K562 (cell line): Measurements from ENCODE around the gene FITM1. TPM values are rescaled to one million over a fixed set of nuclear protein-coding genes. Genes with fewer than 3 reads are reported as not detected.
A peak's percentile ranks its signal among the peaks of the same experiment; 100 is the strongest.

Experiments used
- ARID2 ChIP-seq: fragments of 450-650 bp; IDR thresholded peaks from 2 replicates; pipeline ENCODE4 v1.6.1; 2017; ENCODE audit warnings: antibody characterized with exemption, mild to moderate bottlenecking
- ARNT ChIP-seq, 2 experiments: fragments of 450-650 bp; IDR thresholded peaks; 2 replicates each; pipeline ENCODE4 v1.6.1; 2016; ENCODE audit warnings: mild to moderate bottlenecking in 1 of 2
- ATF1 ChIP-seq, 2 experiments: fragments of 450-650 bp in 1 of 2; IDR thresholded peaks; 2 replicates each; pipeline ENCODE4 v1.6.1; 2016; ENCODE audit warnings: missing compliant biosample characterization in 1 of 2, missing genetic modification characterization in 1 of 2
- CBX1 ChIP-seq: sonication (generic); IDR thresholded peaks from 2 replicates; pipeline ENCODE4 v1.6.1; 2016; ENCODE audit warnings: antibody characterized with exemption, low read depth, mild to moderate bottlenecking
- CEBPB ChIP-seq: fragments of 450-650 bp; IDR thresholded peaks from 2 replicates; pipeline ENCODE4 v1.6.1; 2016; ENCODE audit warnings: missing genetic modification characterization, missing compliant biosample characterization
- E2F6 ChIP-seq, 2 experiments: IDR thresholded peaks; 2 replicates each; pipeline ENCODE4 v1.6.1; 2011; ENCODE audit warnings: borderline replicate concordance in 1 of 2, control low read depth in 1 of 2, low read depth in 1 of 2, low read length in 1 of 2, mild to moderate bottlenecking in 1 of 2, mixed read lengths in 1 of 2, moderate library complexity in 1 of 2; ENCODE audit not compliant: insufficient read depth in 1 of 2, insufficient read length in 1 of 2, poor library complexity in 1 of 2, severe bottlenecking in 1 of 2; ENCODE audit errors: extremely low read depth in 1 of 2
- ESRRA ChIP-seq: fragments of 450-650 bp; IDR thresholded peaks from 2 replicates; pipeline ENCODE4 v1.6.1; 2014; ENCODE audit warnings: low read depth, mild to moderate bottlenecking, moderate library complexity, borderline replicate concordance
- HDAC1 ChIP-seq, 2 experiments: fragments of 450-650 bp; IDR thresholded peaks; 2 replicates each; pipeline ENCODE4 v1.6.1; 2016 to 2017; ENCODE audit warnings: inconsistent platforms in 1 of 2, mild to moderate bottlenecking in 1 of 2, moderate library complexity in 1 of 2
- HNRNPLL ChIP-seq: fragments of 200-400 bp; formaldehyde crosslinking; IDR thresholded peaks from 2 replicates; pipeline ENCODE4 v1.6.1; 2017; ENCODE audit warnings: low read length, low read depth, mild to moderate bottlenecking; ENCODE audit not compliant: poor library complexity, severe bottlenecking
- KAT7 ChIP-seq: sonication (generic); formaldehyde crosslinking; IDR thresholded peaks from 2 replicates; pipeline ENCODE4 v1.8.0; 2022; ENCODE audit warnings: missing genetic modification reagents, mild to moderate bottlenecking, borderline replicate concordance
- MBD2 ChIP-seq: sonication (generic); IDR thresholded peaks from 2 replicates; pipeline ENCODE4 v1.6.1; 2016; ENCODE audit warnings: low read depth, borderline replicate concordance
- MEIS2 ChIP-seq: fragments of 450-650 bp; IDR thresholded peaks from 2 replicates; pipeline ENCODE4 v1.6.1; 2014; ENCODE audit warnings: mild to moderate bottlenecking; ENCODE audit not compliant: partially characterized antibody
- MYBL2 ChIP-seq, 2 experiments: fragments of 450-650 bp in 1 of 2; sonication (generic) in 1 of 2; formaldehyde crosslinking in 1 of 2; IDR thresholded peaks; 2 replicates each; pipeline versions ENCODE4 v1.6.1 to v1.8.1; 2017 to 2022; ENCODE audit warnings: borderline replicate concordance in 1 of 2, inconsistent platforms in 1 of 2, low read depth in 1 of 2, mild to moderate bottlenecking in 1 of 2, missing genetic modification reagents in 1 of 2, moderate library complexity in 1 of 2
- NEUROD1 ChIP-seq: fragments of 150-350 bp; IDR thresholded peaks from 2 replicates; pipeline ENCODE4 v1.6.1; 2014; ENCODE audit warnings: borderline replicate concordance, low read length, low read depth; ENCODE audit not compliant: partially characterized antibody
- PKNOX1 ChIP-seq: fragments of 450-650 bp; IDR thresholded peaks from 2 replicates; pipeline ENCODE4 v1.6.1; 2016
- RAD21 ChIP-seq, 2 experiments: fragments of 250-450 bp in 1 of 2; fragments of 450-650 bp in 1 of 2; sonication (Bioruptor Pico) in 1 of 2; formaldehyde crosslinking in 1 of 2; IDR thresholded peaks in 1 of 2; conservative IDR thresholded peaks in 1 of 2; 2 replicates each; pipeline versions ENCODE4 v1.4.0 to v1.8.0; 2020 to 2022; ENCODE audit warnings: mild to moderate bottlenecking in 2 of 2, moderate library complexity in 1 of 2
- TEAD1 ChIP-seq, 2 experiments: fragments of 450-650 bp in 1 of 2; sonication (generic) in 1 of 2; formaldehyde crosslinking; IDR thresholded peaks; 2 replicates each; pipeline versions ENCODE4 v1.4.0 to v1.8.0; 2020 to 2022; ENCODE audit warnings: mild to moderate bottlenecking in 2 of 2, missing genetic modification reagents in 1 of 2
- THAP12 ChIP-seq: fragments of 250-450 bp; sonication (Bioruptor Pico); IDR thresholded peaks from 2 replicates; pipeline ENCODE4 v1.9.0; 2021; ENCODE audit warnings: mild to moderate bottlenecking, inconsistent platforms
- ZBTB7A ChIP-seq: IDR thresholded peaks from 2 replicates; pipeline ENCODE4 v1.6.1; 2011; ENCODE audit warnings: low read depth, mild to moderate bottlenecking, low read length, moderate library complexity, borderline replicate concordance; ENCODE audit not compliant: control insufficient read depth
- ZNF583 ChIP-seq: fragments of 250-450 bp; sonication (Bioruptor Pico); IDR thresholded peaks from 2 replicates; pipeline ENCODE4 v1.4.0; 2020
- polyA plus RNA-seq, 8 experiments: library from polyadenylated mRNA; depleted of rRNA in 4 of 8; stranded (reverse) in 5 of 8; unstranded in 3 of 8; fragments of >200 nt; fragmentation: Nextera tagmentation in 2 of 8; fragmentation: Illumina TruSeq in 1 of 8; extraction: Ambion mirVana in 2 of 8; extraction: Trizol in 1 of 8; gene quantifications; 2 replicates each; pipeline versions ENCODE4 v1.2.1 to v1.2.3, GENCODE V29; 2011 to 2014; ENCODE audit warnings: inconsistent platforms in 1 of 8, missing spikeins in 1 of 8
- total RNA-seq, 7 experiments: library from RNA; depleted of rRNA in 6 of 7; stranded (reverse); fragments of >200 nt in 6 of 7; fragmentation: Illumina TruSeq in 2 of 7; extraction: Trizol in 2 of 7; gene quantifications; 2 replicates each; pipeline versions ENCODE4 v1.2.1 to v1.2.3, GENCODE V29; 2011 to 2021; ENCODE audit warnings: low replicate concordance in 1 of 7

FITM1 gene
- total and polyA plus RNA-seq, 9 of the 15 experiments (the other 6 are each of a cell fraction or from before 2014, with no cell fraction given), result 0.09 to 0.20 TPM; not detected in 7

DNA sequence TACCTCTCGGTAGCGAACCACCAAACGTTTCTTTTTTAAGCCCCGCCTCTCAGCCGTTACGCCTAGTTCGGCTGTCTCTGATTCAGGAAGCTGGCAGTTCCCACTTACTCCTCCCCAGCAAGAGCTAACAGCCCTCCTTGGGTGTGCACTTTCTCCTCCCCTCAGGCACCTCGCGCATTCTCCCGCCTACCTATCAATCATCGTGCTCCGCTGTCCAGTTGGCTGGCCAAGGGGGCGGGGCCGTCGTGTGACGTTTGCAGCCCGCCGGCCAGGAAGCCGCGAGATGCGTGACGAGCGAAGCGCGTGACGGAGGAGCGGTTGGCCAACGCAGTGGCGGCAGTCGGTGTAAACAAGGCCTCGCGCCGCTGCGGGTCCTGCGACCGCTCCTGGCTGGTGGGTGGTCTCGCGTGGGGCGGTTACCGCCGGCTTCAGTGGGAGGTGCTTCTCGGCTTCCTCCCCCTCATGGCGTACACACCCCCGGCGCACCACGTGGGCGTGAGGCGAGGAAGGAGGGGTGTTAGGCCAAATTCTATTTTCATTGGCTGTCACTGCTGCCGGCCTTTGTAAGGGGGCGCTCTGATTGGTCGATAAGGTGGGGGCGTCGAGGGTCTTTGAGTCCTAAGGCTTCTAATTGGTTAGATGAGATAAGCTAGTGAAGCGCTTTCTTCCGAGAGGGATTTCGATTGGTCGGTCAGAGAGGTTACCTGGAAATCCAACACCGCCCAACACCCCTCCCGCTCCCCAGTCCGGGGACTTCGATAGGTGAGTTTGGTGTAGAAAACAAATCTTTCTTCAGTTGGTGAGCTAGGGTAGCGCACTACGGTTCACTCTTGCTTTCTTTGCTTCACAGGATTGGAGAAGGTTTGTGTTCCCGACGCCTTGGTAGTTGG lies 15.7 kb upstream of the FITM1 start, which contains the start of the genes DCAF11 and NRL (continued):
- TF ChIP-seq HDAC1 (IDR thresholded peaks at IDR 0.05) (peak in 1 of 2 experiments; percentile 98; a peak in 2 of 4 replicates), RAD21 (CRISPR knock-in tag; conservative IDR thresholded peaks at IDR 0.05 in 1 of 2, IDR thresholded peaks at IDR 0.05 in 1 of 2) (no peak), ATF1 (CRISPR knock-in tag; IDR thresholded peaks at IDR 0.05) (peak; percentile 71; the same call in 1 of the 2 replicates), ATF1 (tag; IDR thresholded peaks at IDR 0.05) (peak; percentile 98), ARID2 (no peak), THAP12 (0 out of 2 replicates have a peak, but pooled peaks have one; percentile 18), ZNF583 (CRISPR knock-in tag) (no peak), MBD2 (peak; percentile 96), PKNOX1 (peak; percentile 99), HNRNPLL (peak; percentile 97), NEUROD1 (peak; percentile 94), KAT7 (CRISPR knock-in tag) (peak; percentile 14; the same call in 1 of the 2 replicates), CEBPB (tag) (peak; percentile 72), MEIS2 (peak; percentile 99), E2F6 (IDR thresholded peaks at IDR 0.05; ENCODE audit: borderline replicate concordance in 1 of 2, extremely low read depth in 1 of 2, insufficient read depth in 1 of 2, insufficient read length in 1 of 2, low read depth in 1 of 2, low read length in 1 of 2, poor library complexity in 1 of 2, severe bottlenecking in 1 of 2) (peak in 1 of 2 experiments; percentile 75), ESRRA (peak; percentile 10; the same call in 1 of the 2 replicates), MYBL2 (IDR thresholded peaks at IDR 0.05; ENCODE audit: low read depth) (peak; percentile 82), MYBL2 (CRISPR knock-in tag; IDR thresholded peaks at IDR 0.05; ENCODE audit: borderline replicate concordance) (no peak), CBX1 (0 out of 2 replicates have a peak, but pooled peaks have one; percentile 20), TEAD1 (CRISPR knock-in tag; IDR thresholded peaks at IDR 0.05) (peak in 1 of 2 experiments; percentile 81; a peak in 2 of 4 replicates), ZBTB7A (peak; percentile 94), ARNT (IDR thresholded peaks at IDR 0.05) (0 out of 4 replicates have a peak, but pooled peaks of 1 of the 2 experiments have one; percentile 10)
